Measurements from ENCODE around the gene MAP3K13. TPM values are rescaled to one million over a fixed set of nuclear protein-coding genes. Genes with fewer than 3 reads are reported as not detected.

The MAP3K13 gene
- total RNA-seq, 1 experiment from 2014 or later, result 10.6 TPM

DNA sequence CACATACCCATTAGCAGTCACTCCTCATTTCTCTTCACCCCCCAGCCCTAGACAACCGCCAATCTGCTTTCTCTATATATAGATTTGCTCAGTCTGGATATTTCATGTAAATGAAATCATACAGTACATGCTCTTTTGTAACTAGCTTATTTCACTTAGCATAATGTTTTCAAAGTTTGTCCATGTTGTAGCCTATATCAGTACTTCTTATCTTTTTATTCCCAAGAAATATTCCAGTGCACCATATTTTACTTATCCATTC is 3.1 kb downstream of the MAP3K13 start:
- H3K14ac ChIP-seq (ENCODE audit: insufficient read depth, low read length), result no peak overlapping the region
- H3K23me2 ChIP-seq (ENCODE audit: insufficient read length, low read depth, low read length, poor library complexity, severe bottlenecking), result peaks cover 7% of the 10 kb centered on the region
- no peak overlapping the region for H3K56ac ChIP-seq (ENCODE audit: insufficient read length, low read depth, low read length)
- H2BK12ac ChIP-seq (ENCODE audit: insufficient read length, low read depth, low read length), result no peak overlapping the region
- no peak overlapping the region for H3K4me2 ChIP-seq (ENCODE audit: insufficient read depth, insufficient read length, low read length)
- Mint-ChIP-seq H3K4me1 (peaks cover 10 to 14% of the 10 kb centered on the region in 2 experiments), H3K27ac (no peak overlapping the region), H3K4me3 (no peak overlapping the region), H3K9me3 (no peaks in the 10 kb centered on the region), H3K27me3 (ENCODE audit: low read depth) (peaks cover 54% of the 10 kb centered on the region), H3K36me3 (ENCODE audit: insufficient read depth in 1 of 3, low read depth in 3 of 3) (no peaks in the 10 kb centered on the region)
- H2AK5ac ChIP-seq (ENCODE audit: insufficient read length, low read length), result no peak overlapping the region
- no peak overlapping the region for H2BK5ac ChIP-seq (ENCODE audit: insufficient read length, low read length)
- H3K27ac ChIP-seq (ENCODE audit: insufficient read length, low read depth, low read length), result no peak overlapping the region
- H4K20me1 ChIP-seq (ENCODE audit: control insufficient read depth, insufficient read depth, insufficient read length), result no peaks in the 10 kb centered on the region
- H2AFZ ChIP-seq (ENCODE audit: low read length), result no peak overlapping the region
- no peak overlapping the region for H4K8ac ChIP-seq (replicated peaks; ENCODE audit: insufficient read length, low read depth, low read length)
- no CpG with 5 or more reads among the region's 1 CpG for WGBS (ENCODE audit: extremely low coverage, insufficient read length, low lambda C conversion rate)
- no peaks in the 10 kb centered on the region for H3K4me1 ChIP-seq (ENCODE audit: insufficient read depth, low read length)
- H3K9me3 ChIP-seq (ENCODE audit: control insufficient read depth, low read depth, low read length), result no peaks in the 10 kb centered on the region
- no peak overlapping the region for H3K18ac ChIP-seq (ENCODE audit: insufficient read length, low read depth, low read length)
- H3K79me1 ChIP-seq (ENCODE audit: insufficient read depth, low read depth, low read length, poor library complexity, severe bottlenecking), result no peaks in the 10 kb centered on the region
- H2BK120ac ChIP-seq (ENCODE audit: low read depth, low read length, poor library complexity, severe bottlenecking), result no peak overlapping the region
- no peak overlapping the region for H3T11ph ChIP-seq (ENCODE audit: low read length)
- H2BK20ac ChIP-seq (ENCODE audit: low read depth, low read length, poor library complexity, severe bottlenecking), result no peak overlapping the region
- no peaks in the 10 kb centered on the region; the same call in 1 of the 2 replicates for H3K27me3 ChIP-seq (ENCODE audit: insufficient read depth, low read length)
- H3K79me2 ChIP-seq (ENCODE audit: insufficient read depth, low read length), result no peaks in the 10 kb centered on the region
- DNase-seq, result no peak
- no peak overlapping the region for H2BK15ac ChIP-seq (ENCODE audit: low read depth, low read length)
- TF ChIP-seq, protein P1, sequence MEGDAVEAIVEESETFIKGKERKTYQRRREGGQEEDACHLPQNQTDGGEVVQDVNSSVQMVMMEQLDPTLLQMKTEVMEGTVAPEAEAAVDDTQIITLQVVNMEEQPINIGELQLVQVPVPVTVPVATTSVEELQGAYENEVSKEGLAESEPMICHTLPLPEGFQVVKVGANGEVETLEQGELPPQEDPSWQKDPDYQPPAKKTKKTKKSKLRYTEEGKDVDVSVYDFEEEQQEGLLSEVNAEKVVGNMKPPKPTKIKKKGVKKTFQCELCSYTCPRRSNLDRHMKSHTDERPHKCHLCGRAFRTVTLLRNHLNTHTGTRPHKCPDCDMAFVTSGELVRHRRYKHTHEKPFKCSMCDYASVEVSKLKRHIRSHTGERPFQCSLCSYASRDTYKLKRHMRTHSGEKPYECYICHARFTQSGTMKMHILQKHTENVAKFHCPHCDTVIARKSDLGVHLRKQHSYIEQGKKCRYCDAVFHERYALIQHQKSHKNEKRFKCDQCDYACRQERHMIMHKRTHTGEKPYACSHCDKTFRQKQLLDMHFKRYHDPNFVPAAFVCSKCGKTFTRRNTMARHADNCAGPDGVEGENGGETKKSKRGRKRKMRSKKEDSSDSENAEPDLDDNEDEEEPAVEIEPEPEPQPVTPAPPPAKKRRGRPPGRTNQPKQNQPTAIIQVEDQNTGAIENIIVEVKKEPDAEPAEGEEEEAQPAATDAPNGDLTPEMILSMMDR (conservative IDR thresholded peaks at IDR 0.05), result no peak
- no peak overlapping the region for H3K4ac ChIP-seq (ENCODE audit: low read depth, low read length)
- no peak overlapping the region for H4K91ac ChIP-seq (ENCODE audit: insufficient read length, low read depth, low read length)
- H4K5ac ChIP-seq (ENCODE audit: insufficient read length, low read depth, low read length), result no peak overlapping the region
- no peak overlapping the region for H3K23ac ChIP-seq (ENCODE audit: insufficient read length, low read depth, low read length)
- H3K9ac ChIP-seq (ENCODE audit: extremely low read depth, insufficient read length, low read length), result no peak overlapping the region

All from H9 (cell line).